C4-2B (cell line): ENCODE data around the gene SMIM20.

Experiments
- H3K27ac ChIP-seq: fragments of 450-650 bp; 2 replicates; pipeline ENCODE4 v1.5.1; 2017
- CTCF ChIP-seq: fragments of 450-650 bp; conservative IDR thresholded peaks from 2 replicates; pipeline ENCODE4 v1.5.1; 2017; ENCODE audit warnings: mild to moderate bottlenecking
- ZFX ChIP-seq: fragments of 450-650 bp; IDR thresholded peaks from 2 replicates; pipeline ENCODE4 v1.6.1; 2017

SMIM20 gene

GRCh38 chr4:25962393-25962792 lies 48.4 kb downstream of the SMIM20 start:
- no peak for TF ChIP-seq CTCF
- TF ChIP-seq ZFX, result no peak
- no peak overlapping the region for H3K27ac ChIP-seq

GRCh38 chr4:25965629-25966028 lies 51.6 kb downstream of the SMIM20 start:
- H3K27ac ChIP-seq, result no peak overlapping the region
- TF ChIP-seq CTCF, result no peak
- no peak for TF ChIP-seq ZFX

- TF ChIP-seq CTCF (no peak), ZFX (no peak)
- H3K27ac ChIP-seq, result no peak overlapping the region
Measured at GRCh38 chr4:25966171-25966570, 52.2 kb downstream of the SMIM20 start.

- H3K27ac ChIP-seq, result no peak overlapping the region
- no peak for TF ChIP-seq ZFX
- no peak for TF ChIP-seq CTCF
Measured at GRCh38 chr4:25969374-25970155, 55.5 kb downstream of the SMIM20 start.

GRCh38 chr4:25970226-25970675 lies 56.2 kb downstream of the SMIM20 start:
- no peak overlapping the region for H3K27ac ChIP-seq
- TF ChIP-seq CTCF (no peak), ZFX (no peak)

- no peak overlapping the region for H3K27ac ChIP-seq
- TF ChIP-seq CTCF (no peak), ZFX (no peak)
Measured at GRCh38 chr4:25970691-25971432, 56.8 kb downstream of the SMIM20 start.

GRCh38 chr4:25972366-25972765 lies 58.3 kb downstream of the SMIM20 start:
- H3K27ac ChIP-seq, result no peak overlapping the region
- no peak for TF ChIP-seq CTCF
- TF ChIP-seq ZFX, result no peak
